NCI-H510A treated with DMSO at 0.1 percent for 48 hours (cell line): Measurements from ENCODE around the gene D2HGDH.
"Not testable (repeated sequence)": the region's sequence is repeated elsewhere in the genome, so short reads cannot be mapped to it uniquely, and the experiment has no call there.

Source experiments
- DNase-seq: peaks from one replicate; lab custom pipeline; 2025; lab: John Stamatoyannopoulos, UW

The D2HGDH gene

DNA sequence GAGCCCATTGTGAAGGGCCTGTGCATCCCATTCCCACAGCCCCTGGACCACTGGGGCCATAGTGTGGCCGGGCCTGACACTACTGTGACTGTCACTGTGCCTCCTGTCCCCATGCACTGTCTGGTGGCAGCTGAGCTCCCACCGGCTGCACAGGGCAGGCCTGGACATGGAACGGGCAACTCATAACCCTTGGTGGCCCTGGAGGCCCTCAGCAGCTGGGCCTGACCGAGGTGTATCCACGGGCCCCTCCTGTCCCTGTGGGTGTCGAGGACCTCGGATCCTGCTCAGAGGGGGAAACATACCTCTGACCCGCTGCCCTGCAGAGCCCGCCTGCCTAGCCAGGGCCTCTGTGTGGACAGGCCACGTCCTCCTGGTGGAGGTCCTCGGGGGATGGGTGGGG is 34.4 kb downstream of the D2HGDH start:
- no peak for DNase-seq

DNA sequence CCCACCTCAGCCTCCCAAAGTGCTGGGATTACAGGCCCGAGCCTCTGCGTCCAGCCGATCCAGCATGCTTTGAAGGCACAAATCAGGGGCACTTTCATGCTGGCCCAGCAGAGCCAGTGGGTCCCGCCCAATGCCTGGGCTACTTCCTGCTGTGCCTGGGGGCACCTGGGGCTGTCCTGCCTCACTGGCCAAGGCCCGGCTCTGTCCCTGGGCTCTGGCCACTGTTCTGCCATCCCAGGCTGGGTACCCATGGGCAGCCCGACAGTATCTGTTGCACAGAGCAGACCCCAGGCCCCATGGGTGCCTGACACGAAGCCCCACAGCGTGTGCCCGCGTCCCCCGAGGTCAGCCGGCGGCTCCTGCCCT is 35.4 kb downstream of the D2HGDH start:
- DNase-seq: no peak

DNA sequence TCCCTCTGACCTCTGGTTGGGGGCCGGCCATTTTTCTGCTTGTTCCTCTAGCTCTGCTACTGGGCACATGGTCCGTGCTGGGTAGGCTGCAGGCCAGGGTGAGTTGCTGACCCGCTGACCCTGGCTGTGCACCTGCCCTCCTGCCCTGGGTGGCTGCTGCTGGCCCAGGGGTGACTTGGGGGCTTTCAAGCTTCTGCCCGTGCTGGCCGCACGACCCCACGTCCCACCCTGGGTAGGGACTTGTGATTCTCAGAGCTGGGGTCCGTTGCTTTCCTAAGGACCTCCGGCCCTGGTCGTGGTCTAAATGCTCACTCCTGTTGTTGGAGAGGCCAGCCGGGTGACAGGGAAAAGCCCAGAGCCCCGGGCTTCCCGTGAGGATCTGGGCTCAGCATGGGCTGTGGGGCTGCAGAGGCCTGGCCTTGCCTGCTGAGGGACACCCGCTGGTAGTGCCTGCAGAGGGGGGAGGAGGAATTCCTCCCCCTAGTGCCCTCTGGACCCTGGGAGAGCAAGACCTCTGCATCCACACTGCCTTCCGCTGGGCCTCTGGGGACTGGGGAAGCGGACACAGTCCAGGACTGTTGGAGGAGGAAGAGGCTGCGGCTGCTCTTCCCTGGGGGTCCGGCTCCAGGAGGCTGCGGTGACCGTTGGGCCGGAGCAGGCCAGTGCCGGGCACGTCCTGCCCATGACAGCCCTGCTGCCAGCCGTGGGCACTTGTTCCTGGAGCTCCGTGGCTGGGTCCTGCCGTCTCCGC is 35.9 kb downstream of the D2HGDH start:
- no peak for DNase-seq

DNA sequence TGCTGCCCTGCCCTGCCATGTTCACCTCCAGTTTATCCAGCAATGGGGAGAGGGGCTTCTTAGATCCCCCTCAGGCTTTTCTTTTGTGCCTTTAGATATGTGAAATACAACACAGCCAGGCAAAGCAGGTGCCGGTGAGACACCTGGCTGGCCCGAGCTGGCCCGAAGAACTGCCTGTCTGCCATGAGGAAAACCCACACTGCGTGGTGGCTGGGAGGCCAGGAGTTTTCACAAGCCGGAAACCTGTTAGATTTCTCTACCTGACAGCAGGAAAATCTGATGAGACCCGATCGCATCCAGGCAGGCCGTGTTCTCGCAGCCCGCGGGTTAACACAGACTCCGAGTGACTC is 36.5 kb downstream of the D2HGDH start:
- no peak for DNase-seq

DNA sequence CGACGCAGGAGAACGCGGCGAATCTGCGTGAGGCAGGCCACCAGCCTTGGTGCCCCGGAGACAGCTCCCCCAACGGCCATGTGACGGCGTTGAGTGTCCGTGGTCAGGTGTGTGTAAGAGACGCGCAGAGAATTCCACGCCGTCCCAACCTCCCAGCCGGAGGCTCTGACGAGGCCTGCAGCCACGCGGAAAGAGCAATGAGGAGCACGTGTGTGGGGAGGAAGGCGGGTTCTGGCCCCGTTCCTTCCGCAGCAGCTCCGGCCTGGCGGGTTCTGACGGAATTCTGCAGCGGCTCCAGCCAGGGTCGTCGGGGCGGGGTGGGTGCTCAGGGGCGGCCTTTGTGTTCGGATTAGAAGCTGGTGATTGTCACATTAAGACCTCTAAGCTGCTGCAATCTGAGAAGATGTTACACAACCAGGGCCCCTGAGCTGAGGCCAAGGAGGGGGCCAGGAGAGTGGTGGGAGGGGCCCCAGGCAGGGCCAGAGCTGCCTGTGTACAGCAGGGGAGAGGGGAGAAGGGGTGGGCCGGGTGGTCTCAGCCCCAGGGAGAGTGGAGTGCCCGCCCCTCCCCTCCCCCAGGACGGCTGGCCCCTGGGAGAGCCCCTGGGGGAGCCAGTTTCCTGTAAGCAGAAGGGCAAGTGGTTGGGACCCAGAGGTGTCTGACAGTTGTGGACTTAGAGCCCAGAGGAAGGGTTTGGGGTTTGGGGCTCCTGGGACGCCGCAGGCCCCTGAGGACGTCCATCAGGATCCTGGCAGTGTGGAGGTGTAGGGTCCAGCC is 37.0 kb downstream of the D2HGDH start:
- no peak for DNase-seq

DNA sequence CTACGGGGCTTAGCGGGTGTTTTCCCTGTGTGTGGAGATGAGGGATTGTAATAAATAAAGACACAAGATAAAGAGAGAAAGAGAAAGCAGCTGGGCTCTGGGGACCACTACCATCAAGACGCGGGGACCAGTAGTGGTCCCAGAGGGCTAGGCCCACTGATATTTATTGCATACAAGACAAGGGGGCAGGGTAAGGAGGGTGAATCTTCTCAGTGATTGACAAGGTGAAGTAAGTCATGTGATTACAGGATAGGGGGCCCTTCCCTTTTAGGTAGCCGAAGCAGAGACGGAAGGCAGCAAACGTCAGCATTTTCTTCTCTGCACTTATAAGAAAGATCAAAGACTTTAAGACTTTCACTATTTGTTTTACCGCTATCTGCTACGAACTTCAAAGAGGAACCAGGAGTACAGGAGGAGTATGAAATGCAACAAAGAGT is 37.7 kb downstream of the D2HGDH start:
- DNase-seq: no peak

DNA sequence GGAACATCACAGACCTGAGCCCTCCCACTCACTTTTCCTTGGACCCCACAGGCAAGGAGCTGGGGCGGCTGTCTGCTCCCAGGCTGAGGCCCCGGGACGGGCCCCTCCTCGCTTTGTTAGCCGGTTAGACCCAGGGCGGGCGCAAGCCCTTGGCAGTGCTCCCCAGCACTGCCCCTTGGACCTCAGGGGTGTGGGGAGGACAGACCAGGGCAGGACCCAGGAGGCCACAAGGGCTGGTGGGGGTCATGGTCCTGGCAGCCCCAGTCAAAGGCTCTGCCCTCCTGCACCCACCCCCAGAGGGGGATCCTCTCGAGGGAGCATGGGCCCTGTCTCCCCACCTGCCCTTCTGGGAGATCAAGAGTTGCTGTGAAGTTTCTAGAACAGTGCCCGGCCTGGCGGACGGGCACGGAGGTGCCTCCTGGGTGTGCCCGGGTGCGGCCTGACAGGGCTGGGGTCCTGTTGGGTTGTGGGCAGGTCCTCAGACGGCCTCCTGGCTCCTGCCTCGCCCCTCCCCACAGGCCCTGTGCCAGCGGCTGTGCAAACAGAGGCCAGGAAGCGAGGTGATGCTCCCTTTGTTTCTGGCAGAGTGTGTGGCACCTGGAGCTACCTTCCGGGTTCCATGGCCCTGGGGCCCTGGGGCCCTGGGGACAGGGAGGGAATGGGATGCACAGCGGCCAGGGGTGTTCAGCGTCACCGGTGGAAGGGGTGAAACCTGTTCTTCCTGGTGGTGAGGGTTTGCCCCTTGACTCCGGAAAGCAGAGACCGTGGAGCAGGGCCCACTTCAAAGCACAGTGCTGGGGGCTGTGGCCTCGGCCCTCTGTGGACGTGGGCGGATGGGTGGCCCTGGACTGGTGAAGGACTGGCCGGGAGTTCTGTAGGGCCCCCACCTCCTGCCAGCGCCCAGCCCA is 39.3 kb downstream of the D2HGDH start:
- DNase-seq: peak; percentile 3

DNA sequence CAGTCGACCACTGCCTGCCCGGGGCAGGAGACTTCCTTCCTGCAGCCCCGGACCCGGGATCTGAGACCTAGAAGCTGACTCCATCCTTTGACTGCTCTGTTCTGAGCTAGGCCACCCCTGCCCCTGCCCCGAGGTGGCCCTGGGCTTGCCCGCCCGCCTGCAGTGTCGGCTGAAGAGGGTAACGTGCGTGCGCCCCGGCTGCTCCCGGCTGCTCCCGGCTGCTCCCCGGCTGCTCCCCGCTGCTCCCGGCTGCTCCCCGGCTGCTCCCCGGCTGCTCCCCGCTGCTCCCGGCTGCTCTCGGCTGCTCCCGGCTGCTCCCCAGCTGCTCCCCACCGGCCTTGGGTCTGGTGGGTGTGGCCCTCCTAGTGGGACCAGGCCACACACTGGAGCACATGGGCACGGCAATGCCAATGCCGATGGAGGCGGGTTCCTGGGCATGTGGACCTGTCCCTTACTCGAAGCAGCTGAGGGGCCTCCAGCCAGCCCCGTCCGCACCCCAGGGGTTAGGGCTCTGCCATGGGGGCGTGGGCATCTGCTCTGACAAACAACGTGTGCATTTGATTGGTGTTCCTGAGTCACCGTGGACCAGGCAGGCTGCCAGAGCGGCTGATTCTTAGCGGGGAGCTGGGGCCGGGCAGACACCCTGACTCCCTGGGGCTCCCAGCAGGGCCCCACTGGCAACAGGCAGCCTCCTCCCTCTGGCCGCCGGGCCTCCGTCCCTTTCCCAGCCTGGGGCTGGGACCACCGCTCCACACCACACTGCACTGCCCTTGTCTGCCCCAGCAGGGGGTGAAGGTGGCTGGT is 40.2 kb downstream of the D2HGDH start:
- no peak for DNase-seq

DNA sequence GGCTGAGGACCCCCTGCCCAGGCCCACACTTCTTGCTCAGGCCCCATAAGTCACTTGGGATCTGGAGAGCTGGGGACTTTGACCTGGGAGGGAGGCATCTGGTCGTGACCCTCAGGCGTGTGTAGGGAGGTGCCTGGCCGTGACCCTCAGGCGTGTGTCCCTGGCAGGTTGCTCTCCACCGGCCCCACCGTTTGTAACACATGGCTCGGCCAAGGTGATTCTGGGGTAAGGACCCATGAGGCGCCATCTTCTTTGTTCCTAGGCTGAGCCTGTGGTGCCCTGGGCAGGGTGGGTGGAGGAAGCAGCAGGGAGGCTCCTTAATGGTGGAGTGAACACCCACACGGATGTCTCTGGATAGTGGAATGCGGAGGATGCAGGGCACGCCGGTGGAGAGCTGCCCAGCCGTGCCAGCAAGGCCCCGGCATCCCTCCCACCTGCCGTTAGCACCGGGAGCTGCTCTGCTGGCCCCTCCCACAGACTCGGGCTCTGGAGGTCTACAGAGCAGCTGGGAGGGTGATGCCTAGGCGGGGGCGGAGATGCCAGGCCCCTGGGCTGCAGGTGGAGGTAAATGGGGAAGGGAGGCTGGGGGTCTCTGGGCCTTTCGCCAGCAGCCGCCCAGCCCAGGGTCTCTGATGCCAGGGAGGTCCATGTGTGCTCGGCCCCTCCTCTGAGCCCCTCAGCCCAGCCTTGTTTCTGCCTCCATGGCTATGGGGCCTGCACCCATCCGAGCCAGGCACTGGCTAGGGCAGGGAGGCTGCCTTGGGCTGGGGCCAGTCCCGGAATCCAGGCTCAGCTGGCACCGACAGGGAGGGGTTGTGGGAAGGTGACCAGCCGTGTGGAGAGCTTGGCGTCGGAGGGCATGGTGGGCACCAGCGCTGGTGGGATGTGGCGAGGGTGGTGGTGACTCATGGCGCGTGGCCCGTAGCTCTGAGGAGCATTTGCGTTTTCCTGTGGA is 41.1 kb downstream of the D2HGDH start:
- no peak for DNase-seq

DNA sequence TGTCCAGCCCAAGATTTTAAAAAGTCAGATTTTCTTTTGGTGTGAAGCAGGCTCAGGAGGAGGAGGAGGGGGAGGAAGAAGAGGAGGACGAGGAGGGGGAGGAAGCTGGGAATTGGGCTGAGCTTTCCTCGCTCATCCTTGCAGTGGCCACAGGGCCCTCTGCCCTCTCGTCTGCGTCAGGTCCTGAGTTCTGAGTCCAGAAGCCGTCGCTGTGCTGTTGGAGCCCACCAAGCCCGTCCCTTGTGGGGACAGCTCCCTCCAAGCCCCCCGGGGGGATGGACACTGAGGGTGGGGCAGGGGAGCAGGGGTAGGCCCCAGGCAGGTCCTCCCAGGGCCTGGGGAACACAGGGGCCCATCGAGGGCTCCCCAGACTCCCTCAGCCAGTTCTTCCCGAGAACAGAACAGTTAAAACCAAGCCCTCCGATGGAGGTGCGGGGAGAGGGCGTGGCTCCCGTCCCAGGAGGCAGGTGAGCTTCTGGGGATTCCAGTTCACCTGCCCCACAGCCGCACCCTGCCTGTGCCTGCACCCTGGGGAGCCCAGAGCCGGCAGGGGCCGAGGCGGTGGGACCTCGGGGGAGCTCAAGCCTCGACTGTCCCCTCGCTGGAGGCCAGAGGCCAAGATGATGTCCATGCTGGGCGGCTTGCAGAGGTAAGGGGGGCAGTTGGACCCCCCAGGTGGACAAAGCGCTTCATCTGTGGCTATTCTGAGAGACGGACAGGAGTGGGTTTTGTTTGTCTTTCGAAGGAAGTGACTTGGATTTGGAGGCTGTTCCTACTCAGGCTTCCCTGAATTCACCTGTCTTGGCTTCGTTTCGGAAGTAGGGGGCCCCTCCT is 42.1 kb downstream of the D2HGDH start, which contains the start of gene GAL3ST2:
TSS of gene GAL3ST2 (plus strand) at position 487 of the 834 bp plus-strand sequence. CDS start at position 621, 134 bp downstream.
- no peak for DNase-seq

DNA sequence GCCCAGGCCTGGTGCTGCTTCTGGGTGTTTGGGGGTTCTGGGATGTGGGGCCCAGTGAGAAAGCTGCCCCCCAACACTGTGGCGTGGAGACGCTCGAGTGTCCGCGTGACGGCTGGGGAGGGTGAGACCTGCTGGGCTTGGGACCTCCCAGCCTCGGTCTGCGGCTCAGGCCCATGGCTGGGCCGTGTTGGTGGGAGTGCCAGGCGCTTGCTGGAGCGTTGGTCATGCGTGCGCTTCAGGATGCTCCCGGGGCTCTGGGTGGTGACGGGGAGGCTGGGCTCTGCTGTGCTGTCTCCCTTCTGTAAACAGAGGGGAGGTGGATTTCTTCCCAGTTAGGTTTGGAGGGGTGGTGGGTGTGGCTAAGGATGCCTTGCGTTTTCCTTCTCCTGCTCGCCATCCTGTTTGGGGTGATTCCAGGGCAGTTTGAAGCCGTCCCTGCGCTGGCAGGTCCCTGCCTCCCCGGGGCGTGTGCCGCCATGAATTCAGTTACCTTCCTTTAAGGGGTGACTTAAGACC is 42.8 kb downstream of the D2HGDH start:
- no peak for DNase-seq

DNA sequence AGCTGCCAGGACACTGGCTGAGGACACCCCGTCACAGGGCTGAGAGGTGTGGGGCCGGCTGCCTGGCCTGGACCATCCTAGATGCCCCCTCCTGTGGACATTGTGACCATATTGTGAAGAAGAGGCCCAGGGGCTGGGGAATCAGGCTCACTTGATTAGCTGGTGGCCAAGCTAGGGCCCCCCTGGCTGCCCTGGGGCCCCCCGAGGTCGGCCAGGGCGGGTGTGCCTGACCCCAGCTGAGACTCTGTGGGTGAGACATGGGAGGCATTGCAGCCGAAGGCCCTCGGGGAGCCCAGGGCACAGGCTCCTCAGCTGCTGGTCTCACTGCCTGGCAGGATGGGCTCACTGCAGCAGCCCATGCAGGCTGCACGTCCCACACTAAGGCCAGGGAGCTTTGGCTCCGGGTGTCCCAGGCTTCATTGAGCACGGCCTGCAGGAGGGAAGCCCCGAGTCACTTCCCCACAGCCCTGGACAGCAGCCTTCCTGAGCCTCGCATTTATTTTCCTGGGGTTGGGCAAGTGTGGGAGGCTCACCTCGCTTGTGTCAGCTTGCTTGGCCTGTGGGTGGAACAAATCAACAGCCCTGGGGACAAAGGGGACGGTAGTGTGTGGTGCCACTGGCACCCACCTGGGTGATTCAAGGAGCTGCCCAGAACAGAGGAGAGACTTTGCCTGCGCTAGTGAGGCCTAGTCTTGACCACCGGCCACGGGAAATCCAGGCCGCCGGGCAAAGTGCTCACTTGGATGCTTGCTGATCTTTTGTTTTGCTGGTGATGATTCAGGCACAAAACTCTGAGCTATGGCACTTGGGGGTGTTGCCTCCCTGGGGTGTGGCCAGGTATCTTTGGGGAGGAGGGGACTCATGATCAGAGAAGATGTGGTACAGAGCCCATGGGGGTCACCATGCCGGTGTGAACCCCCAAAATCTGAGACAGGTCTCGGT is 43.5 kb downstream of the D2HGDH start:
- DNase-seq: no peak

DNA sequence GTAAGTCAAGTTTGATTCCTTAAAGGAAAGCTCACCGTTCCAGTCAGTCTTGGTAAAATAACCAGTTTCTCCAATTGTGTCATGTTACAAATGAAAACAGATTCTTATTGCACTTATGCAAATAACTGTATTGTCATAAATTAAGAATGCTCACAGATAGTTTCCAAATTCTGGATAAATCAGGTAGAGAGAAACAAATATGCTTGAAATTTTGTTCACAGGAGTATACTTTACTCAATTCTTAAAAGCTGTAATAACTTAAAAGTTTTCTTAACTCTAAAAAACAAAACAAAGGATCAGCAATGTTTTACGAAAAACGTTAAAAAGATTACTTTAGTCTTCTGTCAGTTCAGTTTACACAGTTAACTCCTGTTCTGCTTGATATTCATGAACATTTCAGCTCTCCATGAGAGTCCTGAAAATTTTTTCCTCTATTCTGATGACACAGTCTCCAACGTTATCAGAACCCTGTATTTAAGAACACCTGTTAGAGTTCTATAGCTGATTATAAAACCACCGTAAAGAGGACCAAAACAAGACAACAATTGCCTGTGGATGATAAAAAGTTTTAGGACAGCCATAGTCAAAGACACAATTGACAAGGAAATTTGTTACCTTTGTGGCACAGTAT is 46.6 kb downstream of the D2HGDH start:
- DNase-seq: no peak

DNA sequence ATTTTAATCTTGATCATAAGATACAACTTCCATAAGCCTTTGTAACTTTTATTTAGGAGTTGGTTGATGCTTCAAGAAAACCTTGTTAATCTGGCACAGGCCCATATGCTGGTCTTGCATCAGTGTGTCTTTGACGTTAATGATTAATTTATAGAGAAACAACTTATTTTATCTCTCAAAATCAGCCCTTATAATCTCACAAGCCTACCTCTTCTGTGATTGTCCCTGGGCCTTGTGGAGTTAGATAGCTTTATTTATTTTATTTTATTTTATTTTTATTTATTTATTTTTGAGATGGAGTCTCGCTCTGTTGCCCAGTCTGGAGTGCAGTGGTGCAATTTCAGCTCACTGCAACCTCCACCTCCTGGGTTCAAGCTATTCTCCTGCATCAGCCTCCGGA is 47.6 kb downstream of the D2HGDH start:
- not testable (repeated sequence) for DNase-seq

DNA sequence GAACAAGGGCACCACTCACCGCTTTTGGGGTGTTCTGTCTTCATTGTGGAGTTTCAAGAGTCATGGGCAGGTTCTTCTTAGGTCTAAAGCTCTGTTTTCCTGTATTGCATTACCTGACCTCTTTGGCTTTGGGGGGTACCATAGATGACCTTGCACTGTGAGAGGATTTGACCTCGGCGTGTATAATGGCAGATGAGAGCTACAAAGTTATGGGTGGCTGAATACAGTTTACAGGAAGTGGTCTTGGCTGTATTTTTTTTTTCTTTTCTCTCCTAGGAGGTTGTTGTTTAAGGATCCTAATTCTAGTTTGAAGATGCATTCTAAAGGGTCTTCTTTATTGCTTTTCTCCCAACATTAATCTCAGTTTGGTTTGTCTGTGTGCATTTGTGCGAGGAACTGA is 53.7 kb downstream of the D2HGDH start:
- no peak for DNase-seq

DNA sequence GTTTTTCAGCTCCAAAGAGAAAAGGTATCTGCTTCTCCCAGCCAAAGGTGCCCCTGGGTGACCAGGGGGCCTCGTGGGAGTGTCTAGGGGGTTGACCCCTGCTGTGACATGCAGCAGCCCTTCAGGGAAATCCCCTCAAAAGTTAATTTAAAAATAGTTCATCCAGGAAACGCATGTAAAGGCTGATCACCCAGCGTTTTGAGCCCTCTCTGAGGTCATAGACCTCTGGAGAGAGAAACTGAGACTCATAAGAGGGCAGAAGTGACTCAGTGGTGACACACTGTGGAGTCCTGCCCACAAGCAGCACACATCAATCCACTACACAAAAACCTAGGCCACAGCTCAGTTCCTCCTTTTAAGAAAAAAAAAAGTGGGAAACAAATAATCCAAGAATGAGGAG is 54.1 kb downstream of the D2HGDH start:
- no peak for DNase-seq

DNA sequence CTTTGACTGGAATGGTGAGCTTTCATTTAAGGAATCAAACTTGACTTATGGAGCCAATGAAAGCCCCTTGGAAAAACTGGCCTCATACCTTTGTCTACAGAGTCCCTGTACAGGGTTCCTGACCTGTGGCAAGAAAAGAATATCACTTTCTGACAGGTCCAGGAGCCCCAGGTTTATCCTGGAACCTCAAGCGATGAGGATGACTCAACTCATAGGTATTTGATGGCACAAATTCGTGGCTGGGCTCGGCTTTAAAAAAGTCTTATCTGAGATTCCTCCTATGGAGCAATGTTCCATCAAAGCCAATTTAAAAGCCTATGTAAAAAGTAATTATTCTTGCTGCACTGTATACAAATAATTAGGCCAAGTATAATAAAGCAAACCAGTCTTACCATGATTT is 57.0 kb downstream of the D2HGDH start:
- DNase-seq: not testable (repeated sequence)

DNA sequence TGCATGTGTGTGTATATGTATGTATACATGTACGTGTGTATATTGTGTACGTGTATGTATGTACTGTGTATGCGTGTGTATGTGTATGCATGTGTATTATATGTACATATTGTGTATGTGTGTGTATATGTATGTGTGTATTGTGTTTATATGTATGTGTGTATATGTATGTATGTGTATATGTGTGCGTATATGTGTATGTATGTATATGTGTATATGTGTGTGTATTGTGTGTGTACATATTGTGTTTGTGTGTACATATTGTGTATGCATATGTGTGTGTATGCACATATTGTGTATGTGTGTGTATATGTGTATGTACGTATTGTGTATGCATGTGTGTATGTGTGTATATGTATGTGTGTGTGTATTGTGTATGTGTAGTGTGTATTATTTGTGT is 59.0 kb downstream of the D2HGDH start:
- DNase-seq: no peak
